Measurements from ENCODE around the gene ABCA3. TPM values are rescaled to one million over a fixed set of nuclear protein-coding genes. Genes with fewer than 3 reads are reported as not detected.

ABCA3 gene
- total and polyA plus RNA-seq, 4 donors: 197 to 607 (median 411) TPM

DNA sequence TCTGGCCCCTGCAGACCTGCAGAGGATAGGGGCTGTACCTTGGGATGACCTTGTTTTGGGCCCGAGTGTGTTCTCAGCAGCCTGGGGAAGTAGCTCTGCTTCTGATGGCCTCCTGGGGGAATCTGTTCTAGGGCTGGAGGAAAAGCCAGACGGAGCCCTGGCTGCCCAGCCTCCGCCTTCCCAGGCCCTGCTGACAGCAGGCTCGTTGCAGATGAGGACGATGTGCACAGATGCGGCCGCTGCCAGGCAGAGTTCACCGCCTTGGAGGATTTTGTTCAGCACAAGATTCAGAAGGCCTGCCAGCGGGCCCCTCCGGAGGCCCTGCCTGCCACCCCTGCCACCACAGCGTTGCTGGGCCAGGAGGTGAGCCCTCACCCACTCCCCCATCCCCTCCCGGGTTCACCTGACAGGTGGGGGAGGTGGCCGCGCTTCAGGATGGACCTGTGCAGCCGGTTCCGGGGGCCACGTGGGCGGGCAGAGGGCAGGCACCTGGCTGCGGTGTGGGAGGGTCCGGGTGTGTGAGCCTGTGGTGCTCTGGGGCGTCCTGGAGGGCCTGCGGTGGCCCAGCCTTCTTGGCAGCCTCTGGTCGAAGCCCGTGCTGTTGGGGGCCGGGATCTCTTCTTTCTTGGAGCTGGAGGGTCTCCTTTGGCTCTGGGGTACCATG is 112.2 kb downstream of the ABCA3 start:
- no peak overlapping the region for H3K4me3 ChIP-seq
- no peak overlapping the region for H3K9ac ChIP-seq (ENCODE audit: insufficient read depth in 1 of 2, low read length in 2 of 2)
- ATAC-seq (ENCODE audit: insufficient read depth, low FRiP score) (no peak), DNase-seq (no peak)
- H3K36me3 ChIP-seq (ENCODE audit: control insufficient read depth in 4 of 4, insufficient read depth in 4 of 4, low read length in 4 of 4): peaks cover 3 to 54% (median 24%) of the 10 kb centered on the region in 4 donors
- H3K27me3 ChIP-seq (ENCODE audit: control insufficient read depth in 3 of 3, insufficient read depth in 3 of 3, low read length in 2 of 3): no peaks in the 10 kb centered on the region
- H3K4me1 ChIP-seq (ENCODE audit: control insufficient read depth in 5 of 5, insufficient read depth in 5 of 5, low read length in 5 of 5): peaks cover 0 to 10% (median 6%) of the 10 kb centered on the region in 5 donors
- 93 to 95% methylated on average over 25 of the region's 25 CpGs for WGBS, 2 donors
- no peak overlapping the region for H3K27ac ChIP-seq (ENCODE audit: low read depth in 1 of 2, low read length in 1 of 2)
- peaks cover 0 to 3% (median 0%) of the 10 kb centered on the region in 4 donors for H3K9me3 ChIP-seq (ENCODE audit: control insufficient read depth in 4 of 4, insufficient read depth in 3 of 4, low read length in 3 of 4)
- TF ChIP-seq, protein P1, sequence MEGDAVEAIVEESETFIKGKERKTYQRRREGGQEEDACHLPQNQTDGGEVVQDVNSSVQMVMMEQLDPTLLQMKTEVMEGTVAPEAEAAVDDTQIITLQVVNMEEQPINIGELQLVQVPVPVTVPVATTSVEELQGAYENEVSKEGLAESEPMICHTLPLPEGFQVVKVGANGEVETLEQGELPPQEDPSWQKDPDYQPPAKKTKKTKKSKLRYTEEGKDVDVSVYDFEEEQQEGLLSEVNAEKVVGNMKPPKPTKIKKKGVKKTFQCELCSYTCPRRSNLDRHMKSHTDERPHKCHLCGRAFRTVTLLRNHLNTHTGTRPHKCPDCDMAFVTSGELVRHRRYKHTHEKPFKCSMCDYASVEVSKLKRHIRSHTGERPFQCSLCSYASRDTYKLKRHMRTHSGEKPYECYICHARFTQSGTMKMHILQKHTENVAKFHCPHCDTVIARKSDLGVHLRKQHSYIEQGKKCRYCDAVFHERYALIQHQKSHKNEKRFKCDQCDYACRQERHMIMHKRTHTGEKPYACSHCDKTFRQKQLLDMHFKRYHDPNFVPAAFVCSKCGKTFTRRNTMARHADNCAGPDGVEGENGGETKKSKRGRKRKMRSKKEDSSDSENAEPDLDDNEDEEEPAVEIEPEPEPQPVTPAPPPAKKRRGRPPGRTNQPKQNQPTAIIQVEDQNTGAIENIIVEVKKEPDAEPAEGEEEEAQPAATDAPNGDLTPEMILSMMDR (IDR thresholded peaks at IDR 0.05; ENCODE audit: control extremely low read depth, extremely low read depth): no peak

DNA sequence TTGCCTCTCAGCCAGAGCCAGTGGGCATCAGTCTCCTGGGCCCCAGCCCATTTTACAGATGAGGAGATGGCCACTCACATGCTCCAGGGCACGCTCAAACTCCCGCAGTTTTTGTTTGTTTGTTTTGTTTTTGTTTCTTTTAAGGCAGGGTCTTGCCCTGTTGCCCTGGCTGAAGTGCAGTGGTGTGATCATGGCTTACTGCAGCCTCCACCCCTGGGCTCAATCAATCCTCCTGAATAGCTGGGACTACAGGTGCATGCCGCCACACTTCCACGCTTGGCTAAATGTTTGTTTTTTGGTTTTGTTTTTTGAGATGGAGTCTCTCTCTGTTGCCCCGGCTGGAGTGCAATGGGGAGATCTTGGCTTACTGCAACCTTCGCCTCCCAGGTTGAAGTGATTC is 113.6 kb downstream of the ABCA3 start:
- H3K4me1 ChIP-seq (ENCODE audit: control insufficient read depth in 5 of 5, insufficient read depth in 5 of 5, low read length in 5 of 5): peaks cover 0 to 10% (median 6%) of the 10 kb centered on the region in 5 donors
- no peak overlapping the region for H3K27ac ChIP-seq (ENCODE audit: low read depth in 1 of 2, low read length in 1 of 2)
- peaks cover 3 to 40% (median 16%) of the 10 kb centered on the region in 4 donors for H3K36me3 ChIP-seq (ENCODE audit: control insufficient read depth in 4 of 4, insufficient read depth in 4 of 4, low read length in 4 of 4)
- no peak overlapping the region for H3K4me3 ChIP-seq
- ATAC-seq (ENCODE audit: insufficient read depth, low FRiP score): no peak
- H3K9ac ChIP-seq (ENCODE audit: insufficient read depth in 1 of 2, low read length in 2 of 2): no peak overlapping the region
- 91 to 95% methylated on average over 6 of the region's 6 CpGs for WGBS, 2 donors
- no peaks in the 10 kb centered on the region for H3K27me3 ChIP-seq (ENCODE audit: control insufficient read depth in 3 of 3, insufficient read depth in 3 of 3, low read length in 2 of 3)
- peaks cover 0 to 3% (median 0%) of the 10 kb centered on the region in 4 donors for H3K9me3 ChIP-seq (ENCODE audit: control insufficient read depth in 4 of 4, insufficient read depth in 3 of 4, low read length in 3 of 4)
- TF ChIP-seq, protein P1 (IDR thresholded peaks at IDR 0.05; ENCODE audit: control extremely low read depth, extremely low read depth): no peak
- no peak for DNase-seq

DNA sequence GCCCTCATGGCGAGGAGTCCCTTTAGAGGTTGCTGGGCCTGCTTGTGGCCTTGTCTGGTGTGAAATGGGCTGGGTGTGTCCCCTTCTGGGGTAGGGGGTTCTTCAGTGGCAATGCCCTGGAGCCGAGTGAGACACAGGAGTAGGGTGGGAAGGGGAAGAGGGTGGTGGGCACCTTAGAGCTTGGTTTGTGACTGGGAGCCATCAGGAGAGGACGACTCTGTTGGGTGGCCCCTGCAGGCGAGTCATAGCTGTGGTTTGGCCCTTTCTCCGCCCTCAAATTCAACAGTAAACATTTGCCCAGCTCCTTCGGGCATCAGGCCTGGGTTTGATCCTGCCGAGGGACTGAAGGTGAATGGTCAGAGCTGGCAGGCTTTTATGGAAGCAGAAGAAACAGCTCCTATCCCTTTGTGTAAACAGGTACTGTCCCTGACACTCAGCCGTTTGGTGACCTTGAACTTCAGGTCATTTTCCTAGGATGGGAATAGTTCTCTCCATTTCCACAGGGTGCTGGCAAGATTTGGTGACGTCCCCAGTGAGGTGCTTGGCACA is 114.2 kb downstream of the ABCA3 start:
- TF ChIP-seq, protein P1 (IDR thresholded peaks at IDR 0.05; ENCODE audit: control extremely low read depth, extremely low read depth): no peak
- H3K36me3 ChIP-seq (ENCODE audit: control insufficient read depth in 4 of 4, insufficient read depth in 4 of 4, low read length in 4 of 4): peaks cover 3 to 34% (median 14%) of the 10 kb centered on the region in 4 donors
- no peak overlapping the region for H3K9ac ChIP-seq (ENCODE audit: insufficient read depth in 1 of 2, low read length in 2 of 2)
- no peak for ATAC-seq (ENCODE audit: insufficient read depth, low FRiP score)
- H3K4me1 ChIP-seq (ENCODE audit: control insufficient read depth in 5 of 5, insufficient read depth in 5 of 5, low read length in 5 of 5): peaks cover 0 to 10% (median 6%) of the 10 kb centered on the region in 5 donors
- no peaks in the 10 kb centered on the region for H3K9me3 ChIP-seq (ENCODE audit: control insufficient read depth in 4 of 4, insufficient read depth in 3 of 4, low read length in 3 of 4)
- no peak overlapping the region for H3K27ac ChIP-seq (ENCODE audit: low read depth in 1 of 2, low read length in 1 of 2)
- H3K4me3 ChIP-seq: no peak overlapping the region
- H3K27me3 ChIP-seq (ENCODE audit: control insufficient read depth in 3 of 3, insufficient read depth in 3 of 3, low read length in 2 of 3): no peaks in the 10 kb centered on the region
- 62 to 73% methylated on average over 9 of the region's 9 CpGs for WGBS, 2 donors
- DNase-seq: no peak

Small RNA genes lying within 50 kb of the gene (small RNA-seq; reads per million reads assigned to genes)
- gene MIR3677 (ENCODE audit: low replicate concordance) (not detected), gene MIR4717 (ENCODE audit: low replicate concordance) (not detected)

Other genes with a start within 250 kb of the ABCA3 start
- gene PKD1, start 204.8 kb downstream of the ABCA3 start, total RNA-seq: 100 to 1,000 TPM in 1 of 2 donors, 10 to 100 TPM in 1; 82.9 to 128 TPM
- 10 to 100 TPM; 39.1 to 46.3 TPM for gene PKD1, start 204.8 kb downstream of the ABCA3 start, polyA plus RNA-seq
- under 1 TPM; 0.48 to 0.95 TPM for gene RAB26, start 192.1 kb downstream of the ABCA3 start, total RNA-seq
- gene RAB26, start 192.1 kb downstream of the ABCA3 start, polyA plus RNA-seq: 1 to 10 TPM in 1 of 2 donors, under 1 TPM in 1; 0.30 to 1.0 TPM
- gene TRAF7, start 184.9 kb downstream of the ABCA3 start, total RNA-seq: 10 to 100 TPM; 33.4 to 74.2 TPM
- gene TRAF7, start 184.9 kb downstream of the ABCA3 start, polyA plus RNA-seq: 10 to 100 TPM; 44.8 to 51.9 TPM
- gene CASKIN1, start 144.1 kb downstream of the ABCA3 start, total RNA-seq: under 1 TPM; 0.09 TPM
- under 1 TPM; 0.15 to 0.35 TPM for gene CASKIN1, start 144.1 kb downstream of the ABCA3 start, polyA plus RNA-seq
- gene MLST8, start 135.3 kb downstream of the ABCA3 start, total RNA-seq: 10 to 100 TPM; 17.2 to 42.6 TPM
- gene MLST8, start 135.3 kb downstream of the ABCA3 start, polyA plus RNA-seq: 10 to 100 TPM; 39.7 to 48.9 TPM
- 1 to 10 TPM; 2.1 to 9.2 TPM for gene BRICD5, start 129.9 kb downstream of the ABCA3 start, total RNA-seq
- 10 to 100 TPM in 1 of 2 donors, 1 to 10 TPM in 1; 9.4 to 13.5 TPM for gene BRICD5, start 129.9 kb downstream of the ABCA3 start, polyA plus RNA-seq
- 10 to 100 TPM in 1 of 2 donors, 1 to 10 TPM in 1; 3.8 to 20.9 TPM for gene PGP, start 125.9 kb downstream of the ABCA3 start, total RNA-seq
- gene PGP, start 125.9 kb downstream of the ABCA3 start, polyA plus RNA-seq: 10 to 100 TPM; 12.5 to 14.9 TPM
- gene E4F1, start 117.1 kb downstream of the ABCA3 start, total RNA-seq: 10 to 100 TPM; 21.0 to 30.2 TPM
- 10 to 100 TPM; 22.9 to 26.7 TPM for gene E4F1, start 117.1 kb downstream of the ABCA3 start, polyA plus RNA-seq
- gene DNASE1L2, start 104.3 kb downstream of the ABCA3 start, total RNA-seq: 1 to 10 TPM in 1 of 2 donors, under 1 TPM in 1; 0.65 to 1.0 TPM
- gene DNASE1L2, start 104.3 kb downstream of the ABCA3 start, polyA plus RNA-seq: under 1 TPM; 0.69 to 0.71 TPM
- 10 to 100 TPM; 35.0 to 71.9 TPM for gene ECI1, start 89.1 kb downstream of the ABCA3 start, total RNA-seq
- gene ECI1, start 89.1 kb downstream of the ABCA3 start, polyA plus RNA-seq: 10 to 100 TPM; 55.2 to 87.1 TPM
- gene RNPS1, start 72.6 kb downstream of the ABCA3 start, total RNA-seq: 100 to 1,000 TPM in 1 of 2 donors, 10 to 100 TPM in 1; 92.0 to 125 TPM
- 100 to 1,000 TPM in 1 of 2 donors, 10 to 100 TPM in 1; 98.7 to 144 TPM for gene RNPS1, start 72.6 kb downstream of the ABCA3 start, polyA plus RNA-seq
- gene CCNF, start 88.7 kb upstream of the ABCA3 start, total RNA-seq: 1 to 10 TPM; 3.5 to 7.5 TPM
- 1 to 10 TPM; 2.0 to 2.2 TPM for gene CCNF, start 88.7 kb upstream of the ABCA3 start, polyA plus RNA-seq
- 1 to 10 TPM; 1.1 to 3.6 TPM for gene TEDC2, start 119.4 kb upstream of the ABCA3 start, total RNA-seq
- 1 to 10 TPM; 1.6 to 2.9 TPM for gene TEDC2, start 119.4 kb upstream of the ABCA3 start, polyA plus RNA-seq
- 1 to 10 TPM in 1 of 2 donors, not detected in 1; 2.4 TPM for gene NTN3, start 130.6 kb upstream of the ABCA3 start, total RNA-seq
- under 1 TPM in 1 of 2 donors, not detected in 1; 0.06 TPM for gene NTN3, start 130.6 kb upstream of the ABCA3 start, polyA plus RNA-seq
- gene TBC1D24, start 134.4 kb upstream of the ABCA3 start, total RNA-seq: 10 to 100 TPM; 29.2 to 35.7 TPM
- gene TBC1D24, start 134.4 kb upstream of the ABCA3 start, polyA plus RNA-seq: 10 to 100 TPM in 1 of 2 donors, 1 to 10 TPM in 1; 9.0 to 17.3 TPM
- 100 to 1,000 TPM in 1 of 2 donors, 10 to 100 TPM in 1; 39.0 to 297 TPM for gene ATP6V0C, start 173.2 kb upstream of the ABCA3 start, total RNA-seq
- gene ATP6V0C, start 173.2 kb upstream of the ABCA3 start, polyA plus RNA-seq: 100 to 1,000 TPM; 203 to 410 TPM
- gene AMDHD2, start 179.6 kb upstream of the ABCA3 start, total RNA-seq: 10 to 100 TPM; 27.2 to 59.7 TPM
- 10 to 100 TPM; 44.0 to 60.4 TPM for gene AMDHD2, start 179.6 kb upstream of the ABCA3 start, polyA plus RNA-seq
- gene CEMP1, start 190.7 kb upstream of the ABCA3 start, total RNA-seq: 1 to 10 TPM in 1 of 2 donors, under 1 TPM in 1; 0.65 to 2.1 TPM
- gene CEMP1, start 190.7 kb upstream of the ABCA3 start, polyA plus RNA-seq: 1 to 10 TPM; 1.1 to 1.6 TPM
- gene PDPK1, start 197.3 kb upstream of the ABCA3 start, total RNA-seq: 10 to 100 TPM; 35.0 to 79.0 TPM
- gene PDPK1, start 197.3 kb upstream of the ABCA3 start, polyA plus RNA-seq: 10 to 100 TPM; 16.7 to 32.6 TPM

All from lung (tissue), 13 donors.